CD4-positive, alpha-beta T cell (primary cell): ENCODE measurements around the gene PHF21B. TPM values are rescaled to one million over a fixed set of nuclear protein-coding genes. Genes with fewer than 3 reads are reported as not detected.

Source experiments
- ATAC-seq: fragments of 200-7000 bp; cut with Tn5 transposase; one replicate; pipeline ENCODE4 v1.10.0; 2022; ENCODE audit warnings: mild to moderate bottlenecking; ENCODE audit not compliant: poor library complexity
- CTCF ChIA-PET: fragments of 350-600 bp; sonication (Branson Sonifier 250); formaldehyde crosslinking; loops from one replicate; lab custom pipeline; 2021; ENCODE audit warnings: antibody characterized with exemption, inconsistent platforms; lab: Charles Lee
- POLR2A ChIA-PET: fragments of 350-600 bp; sonication (Branson Sonifier 250); formaldehyde crosslinking; loops from one replicate; lab custom pipeline; 2021; ENCODE audit warnings: antibody characterized with exemption, inconsistent platforms; lab: Charles Lee
- DNase-seq, 14 experiments: peaks; one replicate each; pipeline ENCODE4 v3.0.0-alpha.2; 2013 to 2020; ENCODE audit warnings: mixed read lengths in 2 of 14
- H3K27ac ChIP-seq, 2 donors: one replicate each; pipeline versions ENCODE4 v1.5.1 to v1.7.0; 2013; ENCODE audit warnings: low read length in 2 of 2, low read depth in 1 of 2, mild to moderate bottlenecking in 1 of 2
- H3K27me3 ChIP-seq, 2 experiments: 1 replicate in 1 of 2; 2 replicates in 1 of 2; pipeline versions ENCODE4 v1.6.1 to v1.7.0; 2013; ENCODE audit warnings: low read length in 2 of 2, control low read depth in 1 of 2, mild to moderate bottlenecking in 1 of 2, moderate library complexity in 1 of 2; ENCODE audit not compliant: insufficient read depth in 2 of 2, control insufficient read depth in 1 of 2
- H3K36me3 ChIP-seq: one replicate; pipeline ENCODE4 v1.6.1; 2013; ENCODE audit warnings: low read length, control low read depth; ENCODE audit not compliant: insufficient read depth
- H3K4me1 ChIP-seq: one replicate; pipeline ENCODE4 v1.6.1; 2013; ENCODE audit warnings: low read length, control low read depth; ENCODE audit not compliant: insufficient read depth
- H3K4me3 ChIP-seq: one replicate; pipeline ENCODE4 v1.5.1; 2013; ENCODE audit warnings: mild to moderate bottlenecking, low read length, moderate library complexity
- H3K9me3 ChIP-seq, 2 experiments: 1 replicate in 1 of 2; 2 replicates in 1 of 2; pipeline versions ENCODE4 v1.6.1 to v1.7.0; 2013; ENCODE audit warnings: low read length in 2 of 2, mild to moderate bottlenecking in 2 of 2, control low read depth in 1 of 2, moderate library complexity in 1 of 2; ENCODE audit not compliant: control insufficient read depth in 1 of 2, insufficient read depth in 1 of 2
- H3K27ac Mint-ChIP-seq: one replicate; pipeline ENCODE4 v1.8.0; 2020; ENCODE audit warnings: mixed read lengths
- H3K27me3 Mint-ChIP-seq: one replicate; pipeline ENCODE4 v1.8.0; 2021; ENCODE audit warnings: mixed read lengths
- H3K36me3 Mint-ChIP-seq: one replicate; pipeline ENCODE4 v1.8.0; 2021; ENCODE audit warnings: low read depth, mixed read lengths
- H3K4me1 Mint-ChIP-seq: one replicate; pipeline ENCODE4 v1.8.0; 2021; ENCODE audit warnings: low read depth, mixed read lengths
- H3K4me3 Mint-ChIP-seq: one replicate; pipeline ENCODE4 v1.8.0; 2020; ENCODE audit warnings: mild to moderate bottlenecking, mixed read lengths
- H3K9me3 Mint-ChIP-seq: one replicate; pipeline ENCODE4 v1.8.0; 2020; ENCODE audit warnings: mixed read lengths
- CTCF ChIP-seq: fragments of 200-600 bp; IDR thresholded peaks from one replicate; pipeline ENCODE4 v1.8.0; 2022; ENCODE audit warnings: antibody characterized with exemption, mild to moderate bottlenecking
- intact Hi-C, 2 experiments: fragments of 100-400 bp; cut with DNase I in 1 of 2; cut with micrococcal nuclease in 1 of 2; formaldehyde crosslinking; loops; one replicate each; pipeline versions ENCODE4 v1.15.1 to v1.9.0; 2023 to 2025; cut with DNase I, micrococcal nuclease
- total RNA-seq, 174 experiments: library from RNA in 2 of 174; stranded (reverse) in 2 of 174; gene quantifications; one replicate each; pipeline ENCODE4 v1.2.3 and lab custom pipeline; 2021 to 2026

The PHF21B gene
- total RNA-seq, 2 experiments from 2014 or later = not detected

- Mint-ChIP-seq H3K36me3 (no peaks in the 10 kb centered on the region), H3K27ac (no peak overlapping the region), H3K27me3 (peaks cover 5% of the 10 kb centered on the region), H3K4me3 (no peak overlapping the region), H3K9me3 (no peaks in the 10 kb centered on the region), H3K4me1 (no peaks in the 10 kb centered on the region)
- Histone ChIP-seq H3K27ac (no peak overlapping the region), H3K9me3 (peaks cover 12 to 26% of the 10 kb centered on the region in 2 experiments), H3K36me3 (no peaks in the 10 kb centered on the region), H3K4me3 (no peak overlapping the region), H3K27me3 (peaks cover 0 to 3% of the 10 kb centered on the region in 2 experiments), H3K4me1 (no peaks in the 10 kb centered on the region)
- ATAC-seq = no peak
- no peak for TF ChIP-seq CTCF
- intact Hi-C loops = no loop called here
- ChIA-PET CTCF (no interaction called here), POLR2A (no interaction called here)
- no peak for DNase-seq
Measured at GRCh38 chr22:44869196-44869595, 140.6 kb downstream of the PHF21B start.

- intact Hi-C loops = no loop called here
- CTCF ChIA-PET = no interaction called here
- no peaks in the 10 kb centered on the region for H3K36me3 ChIP-seq
- no peak overlapping the region for H3K27ac Mint-ChIP-seq
- H3K4me3 Mint-ChIP-seq = no peak overlapping the region
- H3K27me3 ChIP-seq = peaks cover 0 to 3% of the 10 kb centered on the region in 2 experiments
- H3K27me3 Mint-ChIP-seq = peaks cover 6% of the 10 kb centered on the region
- no peak for TF ChIP-seq CTCF
- no peaks in the 10 kb centered on the region for H3K36me3 Mint-ChIP-seq
- no peak for ATAC-seq
- H3K27ac ChIP-seq = no peak overlapping the region
- POLR2A ChIA-PET = no interaction called here
- no peaks in the 10 kb centered on the region for H3K4me1 Mint-ChIP-seq
- no peak for DNase-seq
- no peaks in the 10 kb centered on the region for H3K9me3 Mint-ChIP-seq
- peaks cover 0 to 10% of the 10 kb centered on the region in 2 experiments for H3K9me3 ChIP-seq
- no peak overlapping the region for H3K4me3 ChIP-seq
- no peaks in the 10 kb centered on the region for H3K4me1 ChIP-seq
Measured at GRCh38 chr22:44865193-44866057, 144.4 kb downstream of the PHF21B start.

- H3K9me3 ChIP-seq = peaks cover 0 to 6% of the 10 kb centered on the region in 2 experiments
- no peak overlapping the region for H3K27ac ChIP-seq
- H3K9me3 Mint-ChIP-seq = no peaks in the 10 kb centered on the region
- no peak overlapping the region for H3K4me3 ChIP-seq
- TF ChIP-seq CTCF = no peak
- H3K27me3 Mint-ChIP-seq = peaks cover 3% of the 10 kb centered on the region
- H3K36me3 Mint-ChIP-seq = no peaks in the 10 kb centered on the region
- H3K27me3 ChIP-seq = peaks cover 0 to 3% of the 10 kb centered on the region in 2 experiments
- no peaks in the 10 kb centered on the region for H3K4me1 Mint-ChIP-seq
- no peaks in the 10 kb centered on the region for H3K36me3 ChIP-seq
- DNase-seq (no peak), ATAC-seq (no peak)
- intact Hi-C loops = no loop called here
- POLR2A ChIA-PET = no interaction called here
- no peak overlapping the region for H3K4me3 Mint-ChIP-seq
- H3K4me1 ChIP-seq = no peaks in the 10 kb centered on the region
- H3K27ac Mint-ChIP-seq = no peak overlapping the region
- CTCF ChIA-PET = no interaction called here
Measured at GRCh38 chr22:44862981-44863860, 146.6 kb downstream of the PHF21B start.
